Kidney (tissue), 14 donors: ENCODE measurements around the gene TRPV2. TPM values are rescaled to one million over a fixed set of nuclear protein-coding genes. Genes with fewer than 3 reads are reported as not detected.

ENCODE experiments used
- DNase-seq, 5 donors: peaks; one replicate each; pipeline ENCODE4 v3.0.0-alpha.2; 2013 to 2020
- FAIRE-seq: peaks from 2 replicates; lab custom pipeline; 2012; peaks lifted over from hg19 to GRCh38; lab: Jason Lieb, UNC
- H3K27ac ChIP-seq, 2 donors: one replicate each; pipeline ENCODE4 v1.7.0; 2013; ENCODE audit warnings: low read depth in 2 of 2, low read length in 2 of 2, inconsistent platforms in 1 of 2
- H3K27me3 ChIP-seq: one replicate; pipeline ENCODE4 v1.7.1; 2013; ENCODE audit warnings: low read length, inconsistent platforms; ENCODE audit not compliant: control insufficient read depth, insufficient read depth
- H3K36me3 ChIP-seq, 3 donors: one replicate each; pipeline versions ENCODE4 v1.7.0 to v1.7.1; 2013; ENCODE audit warnings: low read length in 3 of 3, control low read depth in 1 of 3, inconsistent platforms in 1 of 3; ENCODE audit not compliant: insufficient read depth in 3 of 3, control insufficient read depth in 2 of 3
- H3K4me1 ChIP-seq, 3 donors: one replicate each; pipeline versions ENCODE4 v1.7.0 to v1.7.1; 2013; ENCODE audit warnings: low read length in 3 of 3, inconsistent platforms in 1 of 3, low read depth in 1 of 3; ENCODE audit not compliant: control insufficient read depth in 2 of 3, insufficient read depth in 2 of 3
- H3K4me3 ChIP-seq, 3 donors: one replicate each; pipeline versions ENCODE4 v1.7.0 to v1.8.1; 2013; ENCODE audit warnings: low read length in 3 of 3, control low read depth in 1 of 3, inconsistent platforms in 1 of 3
- H3K9ac ChIP-seq, 3 donors: one replicate each; pipeline versions ENCODE4 v1.7.0 to v1.7.1; 2013; ENCODE audit warnings: low read length in 3 of 3, control low read depth in 1 of 3, inconsistent platforms in 1 of 3
- H3K9me3 ChIP-seq, 3 donors: one replicate each; pipeline versions ENCODE4 v1.7.0 to v1.7.1; 2013; ENCODE audit warnings: low read length in 3 of 3, control low read depth in 1 of 3, inconsistent platforms in 1 of 3; ENCODE audit not compliant: control insufficient read depth in 2 of 3, insufficient read depth in 1 of 3
- CTCF ChIP-seq: IDR thresholded peaks from 3 replicates; pipeline ENCODE4 v1.5.1; 2012; ENCODE audit warnings: mild to moderate bottlenecking, moderate library complexity, borderline replicate concordance; ENCODE audit not compliant: insufficient read depth; ENCODE audit errors: extremely low read depth
- intact Hi-C: fragments of 100-400 bp; cut with DNase I; formaldehyde crosslinking; loops from one replicate; pipeline ENCODE4 v1.11.1; 2022
- polyA plus RNA-seq: library from polyadenylated mRNA; stranded (reverse); fragments of 350-450 nt; fragmentation: Illumina TruSeq; extraction: RNeasy Lipid Tissue Mini Kit (QIAGEN cat#74804); gene quantifications from one replicate; pipeline ENCODE4 v1.2.3, GENCODE V29; 2014; ENCODE audit warnings: low read depth, low replicate concordance; ENCODE audit not compliant: insufficient read depth
- total RNA-seq: library from RNA; stranded (reverse); fragmentation: NEBNext Ultra II Directional; extraction: Animal tissue kit (Norgen Biotek cat#: 25700); gene quantifications from one replicate; pipeline ENCODE4 v1.2.1, GENCODE V29; 2021
- donor health status: control.
- donor health status: control.
- donor health status: control.
- donor health status: control.
- donor health status: control.
- donor health status: DM: yes; HTN: yes; CAD: no.
- donor health status: Normal renal cell carcinoma (clear cell type).

TRPV2 gene
- total and polyA plus RNA-seq, 2 donors from 2014 or later: 8.6 to 18.2 TPM

GRCh38 chr17:16374146-16374938 lies 41.0 kb upstream of the TRPV2 start:
- no peaks in the 10 kb centered on the region for H3K27me3 ChIP-seq
- no peaks in the 10 kb centered on the region for H3K9me3 ChIP-seq
- no peak overlapping the region for H3K4me3 ChIP-seq
- TF ChIP-seq CTCF: no peak
- H3K27ac ChIP-seq: no peak overlapping the region
- intact Hi-C loops: no loop called here
- FAIRE-seq: no peak
- no peaks in the 10 kb centered on the region for H3K4me1 ChIP-seq
- H3K36me3 ChIP-seq: no peaks in the 10 kb centered on the region
- H3K9ac ChIP-seq: no peak overlapping the region
- DNase-seq: peak in 1 of 5 donors; percentile 26

GRCh38 chr17:16377941-16378341 lies 37.4 kb upstream of the TRPV2 start:
- Histone ChIP-seq H3K36me3 (peaks cover 0 to 6% (median 3%) of the 10 kb centered on the region in 3 donors), H3K4me1 (peaks cover 0 to 9% (median 4%) of the 10 kb centered on the region in 3 donors), H3K4me3 (no peak overlapping the region), H3K27ac (no peak overlapping the region), H3K27me3 (no peaks in the 10 kb centered on the region), H3K9me3 (no peaks in the 10 kb centered on the region), H3K9ac (no peak overlapping the region)
- no peak for FAIRE-seq
- no peak for TF ChIP-seq CTCF
- no peak for DNase-seq
- intact Hi-C loops: no loop called here

- peaks cover 4 to 12% (median 5%) of the 10 kb centered on the region in 3 donors for H3K36me3 ChIP-seq
- no peak for FAIRE-seq
- H3K27me3 ChIP-seq: no peaks in the 10 kb centered on the region
- intact Hi-C loops: no loop called here
- peak in 1 of 5 donors; percentile 51 for DNase-seq
- H3K4me1 ChIP-seq: peaks cover 0 to 17% (median 8%) of the 10 kb centered on the region in 3 donors
- no peaks in the 10 kb centered on the region for H3K9me3 ChIP-seq
- H3K9ac ChIP-seq: no peak overlapping the region
- no peak overlapping the region for H3K27ac ChIP-seq
- H3K4me3 ChIP-seq: no peak overlapping the region
- TF ChIP-seq CTCF: no peak
Observed at GRCh38 chr17:16378636-16379282, 36.6 kb upstream of the TRPV2 start.
